ENCODE data around the gene ZNF746.

DNA sequence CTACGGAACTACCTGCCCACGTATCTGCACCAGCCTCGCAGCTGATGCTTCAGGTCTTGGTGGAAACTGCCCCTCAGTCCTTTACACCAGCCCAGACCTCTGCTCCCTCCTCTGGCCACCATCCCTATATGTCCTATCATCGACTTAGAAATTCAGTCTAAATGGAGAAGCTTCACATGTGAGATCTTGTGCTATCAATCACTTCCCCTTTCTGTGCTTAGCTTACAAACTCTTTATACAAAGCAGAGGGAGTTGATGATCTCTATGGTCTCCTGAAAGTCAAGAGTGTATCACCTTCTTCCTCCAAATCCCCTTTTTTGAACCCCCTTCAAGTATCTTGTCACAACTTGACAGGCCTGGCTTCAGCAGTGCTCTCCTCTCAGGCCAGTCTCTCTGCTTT, 67.4 kb downstream of the ZNF746 start:
- TF ChIP-seq, protein P1, sequence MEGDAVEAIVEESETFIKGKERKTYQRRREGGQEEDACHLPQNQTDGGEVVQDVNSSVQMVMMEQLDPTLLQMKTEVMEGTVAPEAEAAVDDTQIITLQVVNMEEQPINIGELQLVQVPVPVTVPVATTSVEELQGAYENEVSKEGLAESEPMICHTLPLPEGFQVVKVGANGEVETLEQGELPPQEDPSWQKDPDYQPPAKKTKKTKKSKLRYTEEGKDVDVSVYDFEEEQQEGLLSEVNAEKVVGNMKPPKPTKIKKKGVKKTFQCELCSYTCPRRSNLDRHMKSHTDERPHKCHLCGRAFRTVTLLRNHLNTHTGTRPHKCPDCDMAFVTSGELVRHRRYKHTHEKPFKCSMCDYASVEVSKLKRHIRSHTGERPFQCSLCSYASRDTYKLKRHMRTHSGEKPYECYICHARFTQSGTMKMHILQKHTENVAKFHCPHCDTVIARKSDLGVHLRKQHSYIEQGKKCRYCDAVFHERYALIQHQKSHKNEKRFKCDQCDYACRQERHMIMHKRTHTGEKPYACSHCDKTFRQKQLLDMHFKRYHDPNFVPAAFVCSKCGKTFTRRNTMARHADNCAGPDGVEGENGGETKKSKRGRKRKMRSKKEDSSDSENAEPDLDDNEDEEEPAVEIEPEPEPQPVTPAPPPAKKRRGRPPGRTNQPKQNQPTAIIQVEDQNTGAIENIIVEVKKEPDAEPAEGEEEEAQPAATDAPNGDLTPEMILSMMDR (conservative IDR thresholded peaks at IDR 0.05) = no peak
- no peak for TF ChIP-seq EZH2 (IDR thresholded peaks at IDR 0.05; ENCODE audit: low read depth)
